Measurements from ENCODE around the gene RUNX1. TPM values are rescaled to one million over a fixed set of nuclear protein-coding genes. Genes with fewer than 3 reads are reported as not detected.

RUNX1 gene
- total RNA-seq, 2 donors from 2014 or later: 112 to 136 TPM

DNA sequence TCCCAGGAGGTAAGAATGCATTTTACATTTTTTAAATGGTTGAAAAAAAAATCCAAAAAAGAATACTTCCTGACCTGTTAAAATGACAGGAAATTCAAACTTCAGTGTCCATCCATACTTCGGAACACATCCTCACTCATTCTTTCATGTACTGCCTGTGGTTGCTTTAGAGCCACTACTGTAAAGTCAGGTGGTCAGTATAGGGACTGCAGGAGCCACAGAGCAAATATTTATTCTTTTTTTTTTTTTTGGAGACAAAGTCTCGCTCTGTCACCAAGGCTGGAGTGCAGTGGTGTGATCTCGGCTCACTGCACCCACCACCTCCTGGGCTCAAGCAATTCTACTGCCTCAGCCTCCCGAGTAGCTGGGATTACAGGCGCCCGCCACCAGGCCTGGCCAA is 255.6 kb downstream of the RUNX1 start:
- no peak overlapping the region for H3K4me3 Mint-ChIP-seq
- H3K36me3 Mint-ChIP-seq (ENCODE audit: low read depth): peaks cover 91% of the 10 kb centered on the region
- H3K27ac Mint-ChIP-seq: no peak overlapping the region
- no peaks in the 10 kb centered on the region for H3K27me3 Mint-ChIP-seq
- H3K4me1 Mint-ChIP-seq: no peaks in the 10 kb centered on the region
- no peak for ATAC-seq (replicated peaks)
- no peaks in the 10 kb centered on the region for H3K9me3 Mint-ChIP-seq

DNA sequence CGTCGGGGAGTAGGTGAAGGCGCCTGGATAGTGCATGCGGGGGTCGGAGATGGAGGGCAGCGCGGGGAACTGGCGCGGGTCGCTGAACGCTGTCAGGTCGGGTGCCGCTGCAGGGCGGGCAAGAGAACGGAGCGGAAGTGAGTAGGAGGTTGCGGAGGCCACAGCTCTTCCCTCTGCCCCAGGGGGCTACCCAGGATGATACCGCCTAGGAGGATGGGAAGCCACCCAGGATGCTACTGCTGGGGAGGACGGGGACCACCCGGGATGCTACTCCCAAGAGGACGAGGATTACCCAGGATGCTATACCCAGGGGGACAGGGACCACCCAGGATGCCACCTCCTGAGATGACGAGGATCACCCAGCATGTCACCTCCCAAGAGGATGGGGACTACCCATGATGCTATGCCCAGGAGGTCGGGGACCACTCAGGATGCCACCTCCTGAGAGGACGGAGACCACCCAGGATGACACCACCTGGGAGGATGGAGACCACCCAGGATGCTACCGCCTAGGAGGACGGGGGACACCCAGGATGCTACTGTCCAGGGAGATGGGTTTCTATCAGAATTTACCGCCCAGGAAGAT is 256.5 kb downstream of the RUNX1 start:
- Mint-ChIP-seq H3K27ac (no peak overlapping the region), H3K27me3 (no peaks in the 10 kb centered on the region), H3K36me3 (ENCODE audit: low read depth) (peaks cover 82% of the 10 kb centered on the region), H3K4me3 (no peak overlapping the region), H3K4me1 (no peaks in the 10 kb centered on the region), H3K9me3 (no peaks in the 10 kb centered on the region)
- ATAC-seq (replicated peaks): no peak

DNA sequence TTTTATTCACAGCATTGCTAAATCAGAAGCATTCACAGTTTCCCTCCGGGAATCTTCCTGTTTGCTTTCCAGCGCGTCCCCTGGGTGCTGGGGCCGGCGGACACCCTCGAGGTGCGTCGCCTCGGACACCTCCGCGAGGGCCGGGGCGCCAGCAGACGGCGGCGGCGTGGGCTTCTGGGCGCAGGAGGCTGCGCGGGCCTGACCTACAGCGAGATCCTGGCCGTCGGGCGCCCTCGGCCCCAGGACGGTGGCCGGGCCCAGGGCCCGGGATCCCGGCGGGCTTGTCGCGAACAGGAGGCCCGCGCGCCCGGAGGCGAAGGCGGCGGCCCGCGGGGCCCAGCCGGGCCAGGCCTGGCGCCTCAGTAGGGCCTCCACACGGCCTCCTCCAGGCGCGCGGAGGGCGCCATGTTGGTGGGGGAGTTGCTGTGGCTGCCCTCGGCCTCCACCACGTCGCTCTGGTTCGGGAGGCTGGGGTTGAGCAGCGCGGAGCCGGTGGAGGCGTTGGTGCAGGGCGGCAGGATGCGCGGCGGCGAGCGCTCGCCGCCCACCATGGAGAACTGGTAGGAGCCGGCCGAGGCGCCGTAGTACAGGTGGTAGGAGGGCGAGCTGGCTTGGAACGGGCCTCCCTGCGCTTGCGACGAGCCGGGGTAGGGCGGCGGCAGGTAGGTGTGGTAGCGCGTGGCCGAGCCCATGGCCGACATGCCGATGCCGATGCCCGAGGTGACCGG is 257.2 kb downstream of the RUNX1 start:
- ATAC-seq (replicated peaks): no peak
- Mint-ChIP-seq H3K4me3 (no peak overlapping the region), H3K9me3 (no peaks in the 10 kb centered on the region), H3K36me3 (ENCODE audit: low read depth) (peaks cover 75% of the 10 kb centered on the region), H3K27me3 (no peaks in the 10 kb centered on the region), H3K27ac (no peak overlapping the region), H3K4me1 (no peaks in the 10 kb centered on the region)

DNA sequence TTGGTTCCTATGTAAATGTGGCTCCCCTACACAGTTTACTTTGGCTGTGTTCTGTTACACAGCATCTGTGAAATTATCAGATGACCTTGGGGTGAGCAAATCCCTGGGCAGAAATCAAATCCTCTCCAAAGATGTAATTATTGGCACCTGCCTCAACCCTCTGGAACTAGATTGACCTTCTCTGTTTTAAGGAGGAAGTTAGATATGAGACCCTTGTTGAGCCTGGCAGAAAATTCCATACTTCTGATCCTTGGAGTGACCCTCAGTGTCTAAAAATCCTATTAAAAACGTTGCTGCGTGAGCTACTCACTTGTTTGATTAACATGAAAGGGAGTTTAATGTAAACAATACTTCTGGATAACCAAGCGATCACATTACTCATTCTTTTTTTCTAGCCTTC is 258.3 kb downstream of the RUNX1 start:
- H3K9me3 Mint-ChIP-seq: no peaks in the 10 kb centered on the region

DNA sequence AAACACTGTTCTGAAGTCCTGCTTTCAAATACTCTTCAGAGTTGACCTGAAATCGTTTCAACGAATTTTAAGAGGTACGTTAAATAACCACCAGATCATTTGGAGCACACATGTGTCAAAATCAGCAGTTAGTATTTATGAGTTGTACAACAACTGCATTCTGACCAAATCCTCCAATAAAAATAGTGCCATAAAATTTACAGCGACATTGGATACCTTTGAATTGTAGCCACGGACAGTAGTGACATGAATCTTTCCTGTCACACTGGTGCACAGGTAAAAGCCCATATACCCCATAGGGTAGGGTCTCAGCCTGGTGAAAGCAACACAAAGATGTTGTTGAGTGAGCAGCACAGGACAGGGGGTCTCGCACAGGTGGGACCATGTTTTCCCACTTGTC is 258.8 kb downstream of the RUNX1 start:
- Mint-ChIP-seq H3K9me3 (no peaks in the 10 kb centered on the region), H3K4me3 (no peak overlapping the region), H3K36me3 (ENCODE audit: low read depth) (peaks cover 59% of the 10 kb centered on the region), H3K27me3 (no peaks in the 10 kb centered on the region), H3K4me1 (no peaks in the 10 kb centered on the region), H3K27ac (no peak overlapping the region)
- no peak for ATAC-seq (replicated peaks)

More for the DNA sequence above, 258.3 kb downstream of the RUNX1 start:
- no peak for ATAC-seq (replicated peaks)
- no peaks in the 10 kb centered on the region for H3K4me1 Mint-ChIP-seq
- no peak overlapping the region for H3K4me3 Mint-ChIP-seq
- H3K27ac Mint-ChIP-seq: no peak overlapping the region
- no peaks in the 10 kb centered on the region for H3K27me3 Mint-ChIP-seq
- H3K36me3 Mint-ChIP-seq (ENCODE audit: low read depth): peaks cover 64% of the 10 kb centered on the region

DNA sequence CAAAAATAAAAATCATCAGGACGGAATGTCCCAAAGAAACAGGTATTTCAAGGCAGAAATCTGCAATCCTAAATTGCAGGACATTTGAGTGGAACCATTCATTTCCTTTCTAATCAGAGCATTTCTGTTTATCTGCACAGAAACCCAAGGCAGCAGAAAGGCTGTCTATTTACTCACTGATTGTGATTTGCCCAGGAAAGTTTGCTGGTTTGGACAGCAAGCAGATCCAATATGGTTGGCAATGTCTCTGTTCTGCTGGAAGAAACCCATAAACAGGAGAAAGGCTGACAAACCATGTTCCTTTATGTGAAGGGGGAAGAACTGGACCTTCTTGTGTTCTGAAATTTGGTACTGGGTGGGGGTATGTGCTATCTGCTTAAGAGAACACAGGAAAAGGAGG is 260.2 kb downstream of the RUNX1 start:
- Mint-ChIP-seq H3K4me3 (no peak overlapping the region), H3K27me3 (no peaks in the 10 kb centered on the region), H3K4me1 (no peaks in the 10 kb centered on the region), H3K36me3 (ENCODE audit: low read depth) (peaks cover 46% of the 10 kb centered on the region), H3K27ac (peak overlapping the region; percentile 31), H3K9me3 (no peaks in the 10 kb centered on the region)
- no peak for ATAC-seq (replicated peaks)

DNA sequence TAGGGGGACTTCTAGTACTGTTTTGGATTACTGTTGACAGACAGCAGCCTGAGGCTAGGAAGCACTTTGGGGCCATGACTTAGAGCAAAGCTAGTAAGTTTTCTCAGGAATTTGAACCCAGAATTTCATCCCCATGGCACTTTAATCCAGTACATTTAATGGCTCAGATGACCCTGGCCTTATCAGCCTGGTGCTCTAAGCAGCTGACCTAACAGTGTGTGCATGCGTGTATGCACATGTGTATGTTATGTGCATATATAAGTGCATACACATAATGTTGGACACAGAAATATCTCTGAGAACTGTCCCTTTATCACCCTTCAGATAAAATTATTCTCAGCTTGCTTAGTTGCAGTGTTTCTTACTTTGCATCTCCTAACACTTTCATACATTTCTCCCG is 265.3 kb downstream of the RUNX1 start:
- ATAC-seq (replicated peaks): no peak
- H3K4me3 Mint-ChIP-seq: no peak overlapping the region
- H3K9me3 Mint-ChIP-seq: peaks cover 4% of the 10 kb centered on the region
- peaks cover 3% of the 10 kb centered on the region for H3K36me3 Mint-ChIP-seq (ENCODE audit: low read depth)
- H3K4me1 Mint-ChIP-seq: peaks cover 4% of the 10 kb centered on the region
- H3K27me3 Mint-ChIP-seq: no peaks in the 10 kb centered on the region
- no peak overlapping the region for H3K27ac Mint-ChIP-seq

DNA sequence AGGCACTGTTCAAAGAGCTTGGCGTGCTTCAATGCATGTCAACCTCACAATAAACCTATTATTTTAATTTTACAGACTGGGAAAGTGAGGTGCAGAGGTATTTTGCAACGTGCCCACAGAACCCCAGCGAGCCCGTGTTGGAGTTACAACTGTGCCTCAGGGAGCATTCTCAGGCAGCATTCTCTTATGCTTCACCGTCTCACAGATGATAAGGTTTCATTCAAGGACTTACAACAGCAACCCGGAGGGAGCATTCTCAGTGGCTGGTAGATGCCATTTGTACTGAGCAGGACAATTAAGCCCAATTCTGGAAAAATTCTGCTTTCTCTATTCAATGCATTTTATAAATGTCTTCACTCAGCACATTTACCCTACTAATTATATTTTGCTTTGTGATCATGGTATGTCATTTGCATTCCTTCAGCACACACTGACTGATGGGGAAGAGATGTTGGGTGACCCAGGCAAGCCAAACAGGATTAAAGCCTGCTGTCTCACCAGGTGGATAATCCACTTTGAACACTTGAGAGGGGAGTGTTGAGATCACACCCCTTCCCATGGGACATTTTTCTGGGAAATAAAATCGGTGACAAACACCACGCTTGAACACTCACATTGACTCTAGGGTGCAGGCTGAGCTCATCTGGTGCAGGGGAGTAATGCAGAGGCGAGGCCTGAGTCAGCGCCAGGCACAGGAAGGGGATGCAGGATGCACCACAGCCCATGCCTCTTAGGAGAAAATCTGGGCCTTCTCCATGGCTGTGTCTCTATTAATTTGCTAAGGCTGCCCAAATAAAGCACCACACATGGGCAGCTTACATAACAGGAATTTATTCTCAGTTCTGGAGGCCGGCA is 266.4 kb downstream of the RUNX1 start:
- Mint-ChIP-seq H3K36me3 (ENCODE audit: low read depth) (no peaks in the 10 kb centered on the region), H3K4me1 (peaks cover 4% of the 10 kb centered on the region), H3K4me3 (no peak overlapping the region), H3K9me3 (peaks cover 4% of the 10 kb centered on the region), H3K27me3 (no peaks in the 10 kb centered on the region), H3K27ac (no peak overlapping the region)
- no peak for ATAC-seq (replicated peaks)

DNA sequence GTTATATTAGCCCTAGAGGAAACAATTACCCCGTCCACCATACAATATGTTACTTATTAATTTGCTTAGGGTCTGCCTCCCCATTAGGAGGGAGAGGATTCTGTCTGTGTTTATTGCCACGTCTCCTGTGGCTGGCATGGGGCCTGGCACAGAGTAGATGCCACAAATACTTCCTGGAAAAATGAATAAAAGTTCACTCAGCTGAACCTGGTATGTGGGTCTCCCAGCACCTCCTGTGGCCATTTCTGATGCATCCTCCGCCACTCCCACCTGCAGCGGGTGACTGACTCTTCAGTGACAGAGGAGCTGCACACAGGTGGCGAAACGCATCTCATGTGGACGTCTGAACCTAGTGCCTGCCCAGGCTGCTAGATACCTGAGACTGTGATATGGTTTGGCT is 267.6 kb downstream of the RUNX1 start:
- peaks cover 4% of the 10 kb centered on the region for H3K4me1 Mint-ChIP-seq
- H3K27ac Mint-ChIP-seq: no peak overlapping the region
- no peaks in the 10 kb centered on the region for H3K27me3 Mint-ChIP-seq
- H3K4me3 Mint-ChIP-seq: no peak overlapping the region
- no peak for ATAC-seq (replicated peaks)
- no peaks in the 10 kb centered on the region for H3K36me3 Mint-ChIP-seq (ENCODE audit: low read depth)
- H3K9me3 Mint-ChIP-seq: peaks cover 4% of the 10 kb centered on the region

DNA sequence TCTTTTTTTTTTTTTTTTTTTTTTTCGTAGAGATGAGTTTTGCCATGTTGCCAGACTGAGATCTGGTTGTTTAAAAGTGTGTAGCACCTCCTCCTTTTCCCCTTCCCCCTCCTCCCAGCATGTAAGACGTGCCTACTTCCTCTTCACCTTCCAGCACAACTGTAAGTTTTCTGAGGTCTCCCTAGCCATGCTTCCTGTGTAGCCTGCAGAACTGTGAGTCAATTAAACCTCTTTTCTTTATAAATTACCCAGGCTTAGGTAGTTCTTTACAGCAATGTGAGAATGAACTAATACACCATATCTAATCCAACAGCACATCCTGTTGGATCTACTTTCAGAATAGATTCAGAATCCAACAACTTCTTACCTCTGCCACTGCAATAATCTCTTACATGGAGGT is 269.2 kb downstream of the RUNX1 start:
- H3K27ac Mint-ChIP-seq: no peak overlapping the region
- H3K4me3 Mint-ChIP-seq: no peak overlapping the region
- H3K9me3 Mint-ChIP-seq: peaks cover 4% of the 10 kb centered on the region
- H3K36me3 Mint-ChIP-seq (ENCODE audit: low read depth): no peaks in the 10 kb centered on the region
- H3K4me1 Mint-ChIP-seq: peaks cover 4% of the 10 kb centered on the region
- H3K27me3 Mint-ChIP-seq: no peaks in the 10 kb centered on the region
- no peak for ATAC-seq (replicated peaks)

DNA sequence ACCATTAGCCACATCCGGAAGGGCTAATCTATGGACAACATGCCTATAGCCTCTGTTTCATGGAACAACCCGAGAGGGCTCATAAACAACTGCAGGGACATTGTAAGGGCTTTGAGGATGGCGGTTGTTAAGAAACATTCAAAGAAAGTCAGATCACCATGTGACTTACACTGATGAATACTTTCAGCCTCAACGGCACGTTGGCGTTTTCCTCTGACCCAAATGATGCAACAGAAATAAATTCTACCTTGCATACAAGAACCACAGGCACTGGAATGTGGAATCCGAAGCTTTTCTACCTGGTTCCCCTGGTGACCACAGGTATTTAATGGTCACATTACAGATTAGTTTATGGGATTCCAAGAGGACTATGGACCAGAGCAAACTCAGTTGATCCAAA is 273.3 kb downstream of the RUNX1 start:
- no peak for ATAC-seq (replicated peaks)
- Mint-ChIP-seq H3K4me1 (peaks cover 4% of the 10 kb centered on the region), H3K36me3 (ENCODE audit: low read depth) (no peaks in the 10 kb centered on the region), H3K27me3 (no peaks in the 10 kb centered on the region), H3K9me3 (peaks cover 4% of the 10 kb centered on the region), H3K27ac (no peak overlapping the region), H3K4me3 (no peak overlapping the region)

DNA sequence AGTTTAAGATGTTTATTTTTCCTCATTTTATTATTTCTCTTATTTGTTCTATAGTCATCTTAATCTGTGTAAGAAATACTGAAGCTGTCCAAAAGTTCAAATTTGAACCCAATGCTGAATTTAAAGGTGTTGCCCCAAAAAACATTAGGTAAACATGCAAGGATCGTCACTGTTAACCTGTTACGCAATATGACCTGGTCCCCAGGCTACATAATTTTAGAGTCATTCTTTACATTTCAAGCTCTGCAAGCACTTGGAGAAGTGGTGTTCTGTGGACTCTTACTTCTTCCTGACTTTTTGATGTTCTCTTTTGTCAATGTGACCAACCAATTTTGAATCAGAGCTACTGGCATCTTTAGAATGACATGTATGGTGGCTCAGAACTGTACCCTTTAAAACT is 274.4 kb downstream of the RUNX1 start:
- H3K27me3 Mint-ChIP-seq: no peaks in the 10 kb centered on the region
- no peaks in the 10 kb centered on the region for H3K36me3 Mint-ChIP-seq (ENCODE audit: low read depth)
- no peaks in the 10 kb centered on the region for H3K9me3 Mint-ChIP-seq
- H3K4me3 Mint-ChIP-seq: no peak overlapping the region
- H3K4me1 Mint-ChIP-seq: no peaks in the 10 kb centered on the region
- no peak for ATAC-seq (replicated peaks)
- H3K27ac Mint-ChIP-seq: no peak overlapping the region

DNA sequence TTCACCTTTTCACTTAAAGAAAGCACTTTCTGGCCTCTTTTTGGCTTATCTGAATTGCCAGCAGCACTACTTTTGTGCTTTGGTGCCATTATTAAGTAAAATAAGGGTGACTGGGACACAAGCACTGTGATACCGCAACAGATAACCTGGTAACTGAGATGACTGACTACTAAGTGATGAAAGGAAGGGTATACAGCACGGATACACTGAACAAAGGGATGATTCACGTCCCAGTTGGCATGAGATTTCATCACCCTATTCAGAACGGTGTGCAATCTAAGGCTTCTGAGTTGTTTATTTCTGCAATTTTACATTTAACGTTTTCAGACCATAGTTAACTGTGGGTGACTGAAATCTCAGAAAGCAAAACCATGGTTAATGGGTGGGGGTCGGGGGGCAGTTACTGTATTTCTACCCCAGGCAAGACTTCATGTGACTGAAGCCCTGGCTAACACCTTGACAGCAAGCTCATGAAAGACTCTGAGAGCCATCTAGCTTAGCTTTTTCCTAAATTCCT is 277.5 kb downstream of the RUNX1 start:
- no peaks in the 10 kb centered on the region for H3K36me3 Mint-ChIP-seq (ENCODE audit: low read depth)
- no peak for ATAC-seq (replicated peaks)
- no peak overlapping the region for H3K27ac Mint-ChIP-seq
- H3K27me3 Mint-ChIP-seq: no peaks in the 10 kb centered on the region
- H3K4me3 Mint-ChIP-seq: no peak overlapping the region
- H3K4me1 Mint-ChIP-seq: no peaks in the 10 kb centered on the region
- H3K9me3 Mint-ChIP-seq: no peaks in the 10 kb centered on the region

DNA sequence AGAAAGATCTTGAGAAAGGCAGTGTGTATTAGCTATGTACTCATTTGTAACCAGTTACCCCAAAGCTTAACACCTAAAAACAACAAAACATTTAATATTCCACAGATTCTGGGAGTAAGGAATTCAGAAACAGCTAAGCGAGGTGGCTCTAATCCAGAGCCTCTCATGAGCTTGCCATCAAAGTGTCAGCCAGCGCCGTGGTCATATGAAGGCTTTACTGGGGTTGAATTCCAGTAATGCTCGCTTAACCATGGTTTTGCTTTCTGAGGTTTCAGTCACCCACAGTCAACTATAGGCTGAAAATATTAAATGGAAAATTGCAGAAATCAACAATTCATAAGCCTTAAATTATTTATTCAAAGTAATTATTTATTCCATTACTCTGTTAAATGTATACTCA is 278.5 kb downstream of the RUNX1 start:
- Mint-ChIP-seq H3K9me3 (no peaks in the 10 kb centered on the region), H3K4me1 (no peaks in the 10 kb centered on the region), H3K36me3 (ENCODE audit: low read depth) (no peaks in the 10 kb centered on the region), H3K27me3 (no peaks in the 10 kb centered on the region), H3K4me3 (no peak overlapping the region), H3K27ac (no peak overlapping the region)
- no peak for ATAC-seq (replicated peaks)

DNA sequence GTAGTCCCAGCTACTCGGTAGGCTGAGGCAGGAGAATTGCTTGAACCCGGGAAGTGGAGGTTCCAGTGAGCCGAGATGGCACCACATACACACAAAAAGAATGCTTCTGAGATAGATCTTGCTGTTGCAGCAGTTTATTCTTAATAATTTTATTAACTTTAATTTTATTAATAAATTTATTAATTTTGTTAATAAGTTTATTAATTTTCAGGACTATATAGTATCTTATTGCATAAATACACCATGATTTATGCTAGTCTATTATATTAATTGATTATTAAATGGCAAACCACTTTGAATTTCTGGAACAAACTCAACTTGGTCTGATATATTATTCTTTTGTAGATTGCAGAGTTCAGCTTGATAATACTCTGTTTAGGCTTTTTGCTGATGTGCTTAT is 280.8 kb downstream of the RUNX1 start:
- Mint-ChIP-seq H3K4me3 (no peak overlapping the region), H3K4me1 (no peaks in the 10 kb centered on the region), H3K9me3 (no peaks in the 10 kb centered on the region), H3K36me3 (ENCODE audit: low read depth) (no peaks in the 10 kb centered on the region), H3K27ac (no peak overlapping the region), H3K27me3 (no peaks in the 10 kb centered on the region)
- ATAC-seq (replicated peaks): no peak
